Calu3 (cell line): ENCODE results near the gene SCO1. TPM values are rescaled to one million over a fixed set of nuclear protein-coding genes. Genes with fewer than 3 reads are reported as not detected.

ENCODE experiments used
- BruUV-seq: library from RNA; stranded (reverse); fragments of 400-500 nt; replicated peaks from 2 replicates; lab custom pipeline; 2021; lab: Mats Ljungman, UMichigan
- CTCF ChIA-PET: fragments of 300-600 bp; sonication (Branson Sonifier 250); formaldehyde crosslinking; loops from one replicate; lab custom pipeline; 2022; ENCODE audit warnings: antibody characterized with exemption; lab: Charles Lee
- DNase-seq: peaks from one replicate; pipeline ENCODE4 v3.0.0; 2022
- H3K27ac Mint-ChIP-seq: one replicate; pipeline ENCODE4 v1.8.0; 2022; ENCODE audit warnings: mixed read lengths; ENCODE audit not compliant: unreplicated experiment
- H3K27me3 Mint-ChIP-seq: one replicate; pipeline ENCODE4 v1.8.0; 2022; ENCODE audit warnings: mixed read lengths; ENCODE audit not compliant: unreplicated experiment
- H3K36me3 Mint-ChIP-seq: one replicate; pipeline ENCODE4 v1.8.0; 2022; ENCODE audit warnings: mild to moderate bottlenecking, moderate library complexity, mixed read lengths; ENCODE audit not compliant: insufficient read depth, unreplicated experiment
- H3K4me1 Mint-ChIP-seq: one replicate; pipeline ENCODE4 v1.8.0; 2022; ENCODE audit warnings: mild to moderate bottlenecking, low read depth, mixed read lengths; ENCODE audit not compliant: unreplicated experiment
- H3K4me3 Mint-ChIP-seq: one replicate; pipeline ENCODE4 v1.8.0; 2022; ENCODE audit warnings: mild to moderate bottlenecking, low read depth, moderate library complexity, mixed read lengths; ENCODE audit not compliant: unreplicated experiment
- H3K9me3 Mint-ChIP-seq: one replicate; pipeline ENCODE4 v1.8.0; 2022; ENCODE audit warnings: low read depth, mixed read lengths; ENCODE audit not compliant: unreplicated experiment
- CTCF ChIP-seq: fragments of 200-600 bp; IDR thresholded peaks from one replicate; pipeline ENCODE4 v1.8.0; 2022; ENCODE audit warnings: antibody characterized with exemption; ENCODE audit not compliant: unreplicated experiment
- intact Hi-C: fragments of 100-400 bp; cut with micrococcal nuclease; formaldehyde crosslinking; loops from one replicate; pipeline ENCODE4 v1.10.0; 2022; ENCODE audit not compliant: unreplicated experiment
- total RNA-seq: library from RNA; stranded (reverse); gene quantifications from 2 replicates; pipeline ENCODE4 v1.2.3, GENCODE V29; 2022

Gene SCO1
- total RNA-seq, 1 experiment from 2014 or later: 27.4 TPM

GRCh38 chr17:10646392-10646990 lies 50.8 kb downstream of the SCO1 start:
- Mint-ChIP-seq H3K36me3 (no peaks in the 10 kb centered on the region), H3K27ac (no peak overlapping the region), H3K4me1 (no peaks in the 10 kb centered on the region), H3K4me3 (no peak overlapping the region), H3K27me3 (no peaks in the 10 kb centered on the region), H3K9me3 (no peaks in the 10 kb centered on the region)
- CTCF ChIA-PET: interaction anchor here (0.6 to 1.1 kb wide), 4 partner anchors 28 to 498 kb away, joined by 3 to 5 read pairs (median 4); partner anchors contain the start of genes ADPRM and SCO1
- intact Hi-C loops: loop anchor here (10.0 kb wide), 2 partner anchors 198 to 1338 kb away; no protein-coding TSS in a partner anchor
- DNase-seq: peak; percentile 70
- no TSS peak for BruUV-seq
- TF ChIP-seq CTCF: peak; percentile 62

GRCh38 chr17:10640475-10640874 lies 56.9 kb downstream of the SCO1 start:
- no TSS peak for BruUV-seq
- Mint-ChIP-seq H3K9me3 (peaks cover 2% of the 10 kb centered on the region), H3K4me3 (no peak overlapping the region), H3K27ac (no peak overlapping the region), H3K36me3 (peaks cover 4% of the 10 kb centered on the region), H3K4me1 (no peaks in the 10 kb centered on the region), H3K27me3 (no peaks in the 10 kb centered on the region)
- TF ChIP-seq CTCF: no peak
- intact Hi-C loops: loop anchor here (10.0 kb wide), 2 partner anchors 204 to 1344 kb away; no protein-coding TSS in a partner anchor
- CTCF ChIA-PET: no interaction called here
- DNase-seq: no peak

- intact Hi-C loops: no loop called here
- Mint-ChIP-seq H3K4me3 (no peak overlapping the region), H3K4me1 (no peaks in the 10 kb centered on the region), H3K9me3 (peaks cover 2% of the 10 kb centered on the region), H3K36me3 (peaks cover 4% of the 10 kb centered on the region), H3K27ac (no peak overlapping the region), H3K27me3 (no peaks in the 10 kb centered on the region)
- DNase-seq: no peak
- BruUV-seq: no TSS peak
- TF ChIP-seq CTCF: no peak
- CTCF ChIA-PET: no interaction called here
These were observed 59.2 kb downstream of the SCO1 start for GRCh38 chr17:10638151-10638550.

GRCh38 chr17:10635290-10635689 lies 62.0 kb downstream of the SCO1 start:
- H3K4me1 Mint-ChIP-seq: no peaks in the 10 kb centered on the region
- no peak overlapping the region for H3K4me3 Mint-ChIP-seq
- intact Hi-C loops: no loop called here
- no peak for DNase-seq
- peaks cover 4% of the 10 kb centered on the region for H3K36me3 Mint-ChIP-seq
- H3K27ac Mint-ChIP-seq: no peak overlapping the region
- peaks cover 2% of the 10 kb centered on the region for H3K9me3 Mint-ChIP-seq
- CTCF ChIA-PET: no interaction called here
- no peak for TF ChIP-seq CTCF
- BruUV-seq: no TSS peak
- H3K27me3 Mint-ChIP-seq: no peaks in the 10 kb centered on the region
